ENCODE measurements around the gene TGM5.
"Not testable (repeated sequence)": the region's sequence is repeated elsewhere in the genome, so short reads cannot be mapped to it uniquely, and the experiment has no call there.

The TGM5 gene

GRCh38 chr15:43214592-43215295, 52.0 kb downstream of the TGM5 start:
- no peak for DNase-seq (ENCODE audit: low spot score)

GRCh38 chr15:43214169-43214568, 52.6 kb downstream of the TGM5 start:
- no peak for DNase-seq (ENCODE audit: low spot score)

GRCh38 chr15:43213466-43213865, 53.3 kb downstream of the TGM5 start:
- DNase-seq (ENCODE audit: low spot score), result no peak

- no peak for DNase-seq (ENCODE audit: low spot score)
These were observed 53.8 kb downstream of the TGM5 start for GRCh38 chr15:43212951-43213350.

- DNase-seq (ENCODE audit: low spot score), result no peak
These were observed 54.4 kb downstream of the TGM5 start for GRCh38 chr15:43212299-43212698.

- no peak for DNase-seq (ENCODE audit: low spot score)
These were observed 55.4 kb downstream of the TGM5 start for GRCh38 chr15:43211224-43211735.

GRCh38 chr15:43210807-43211206, 55.9 kb downstream of the TGM5 start:
- no peak for DNase-seq (ENCODE audit: low spot score)

- no peak for DNase-seq (ENCODE audit: low spot score)
These were observed 56.5 kb downstream of the TGM5 start for GRCh38 chr15:43210172-43210745.

- no peak for DNase-seq (ENCODE audit: low spot score)
These were observed 57.5 kb downstream of the TGM5 start for GRCh38 chr15:43209059-43209824.

GRCh38 chr15:43208052-43209002, 58.4 kb downstream of the TGM5 start:
- DNase-seq (ENCODE audit: low spot score), result no peak

- no peak for DNase-seq (ENCODE audit: low spot score)
These were observed 59.7 kb downstream of the TGM5 start for GRCh38 chr15:43207024-43207423.

GRCh38 chr15:43206054-43206453, 60.7 kb downstream of the TGM5 start:
- DNase-seq (ENCODE audit: low spot score), result no peak

GRCh38 chr15:43204016-43204901, 62.5 kb downstream of the TGM5 start:
- DNase-seq (ENCODE audit: low spot score), result no peak

- no peak for DNase-seq (ENCODE audit: low spot score)
These were observed 66.7 kb downstream of the TGM5 start for GRCh38 chr15:43199945-43200488.

- DNase-seq (ENCODE audit: low spot score), result no peak
These were observed 67.7 kb downstream of the TGM5 start for GRCh38 chr15:43198992-43199391.

GRCh38 chr15:43198556-43198955, 68.2 kb downstream of the TGM5 start:
- not testable (repeated sequence) for DNase-seq (ENCODE audit: low spot score)

GRCh38 chr15:43197773-43198172, 69.0 kb downstream of the TGM5 start:
- DNase-seq (ENCODE audit: low spot score), result not testable (repeated sequence)

GRCh38 chr15:43196760-43197548, 69.8 kb downstream of the TGM5 start:
- DNase-seq (ENCODE audit: low spot score), result no peak

- DNase-seq (ENCODE audit: low spot score), result no peak
These were observed 71.9 kb downstream of the TGM5 start for GRCh38 chr15:43194795-43195194.

GRCh38 chr15:43193710-43194109, 73.0 kb downstream of the TGM5 start:
- DNase-seq (ENCODE audit: low spot score), result no peak

Data from pons (tissue), 1 donor.